Neural cell (in vitro differentiated cells): Measurements from ENCODE around the gene ABHD11. TPM values are rescaled to one million over a fixed set of nuclear protein-coding genes. Genes with fewer than 3 reads are reported as not detected.

ENCODE experiments used
- H2AFZ ChIP-seq: fragments of 200-600, 300-800 bp; sonication (generic), shearing (Covaris generic); 2 replicates; pipeline ENCODE4 v1.6.0; 2014; ENCODE audit warnings: low read depth, mild to moderate bottlenecking, antibody characterized with exemption, low read length, moderate library complexity
- H3F3A ChIP-seq: fragments of 200-600 bp; shearing (Covaris generic); 2 replicates; pipeline ENCODE4 v1.6.1; 2016; ENCODE audit warnings: mild to moderate bottlenecking, moderate library complexity, mixed read lengths, antibody characterized with exemption, low read length; ENCODE audit not compliant: insufficient read depth, poor library complexity, severe bottlenecking
- H3K27ac ChIP-seq: fragments of 200-600, 300-800 bp; sonication (generic), shearing (Covaris generic); 2 replicates; pipeline ENCODE4 v1.5.1; 2014; ENCODE audit warnings: mild to moderate bottlenecking, low read length, moderate library complexity
- H3K27me3 ChIP-seq: fragments of 300-800, 200-600 bp; sonication (generic), shearing (Covaris generic); 2 replicates; pipeline ENCODE4 v1.6.0; 2014; ENCODE audit warnings: mild to moderate bottlenecking, low read depth, low read length, moderate library complexity; ENCODE audit not compliant: insufficient read depth
- H3K36me3 ChIP-seq: fragments of 300-800, 200-600 bp; sonication (generic), shearing (Covaris generic); 2 replicates; pipeline ENCODE4 v1.5.1; 2014; ENCODE audit warnings: mild to moderate bottlenecking, antibody characterized with exemption, low read length, moderate library complexity; ENCODE audit not compliant: insufficient read depth
- H3K4me2 ChIP-seq: fragments of 300-800, 200-600 bp; sonication (generic), shearing (Covaris generic); 2 replicates; pipeline ENCODE4 v1.6.0; 2014; ENCODE audit warnings: mild to moderate bottlenecking, low read length
- H3K4me3 ChIP-seq: fragments of 300-800, 200-600 bp; sonication (generic), shearing (Covaris generic); 2 replicates; pipeline ENCODE4 v1.5.1; 2014; ENCODE audit warnings: mild to moderate bottlenecking, low read length, moderate library complexity
- H3K79me2 ChIP-seq: fragments of 200-600 bp; shearing (Covaris generic); replicated peaks from 2 replicates; pipeline ENCODE4 v1.6.0; 2014; ENCODE audit warnings: mild to moderate bottlenecking, low read length, moderate library complexity; ENCODE audit not compliant: insufficient read depth
- H3K9ac ChIP-seq: fragments of 300-800, 200-600 bp; sonication (generic), shearing (Covaris generic); 2 replicates; pipeline ENCODE4 v1.6.1; 2016; ENCODE audit warnings: mild to moderate bottlenecking, low read length, mixed read lengths
- H3K9me2 ChIP-seq: fragments of 200-600 bp; shearing (Covaris generic); 2 replicates; pipeline ENCODE4 v1.6.1; 2016; ENCODE audit warnings: mild to moderate bottlenecking, low read length, mixed read lengths; ENCODE audit not compliant: insufficient read depth
- H3K9me3 ChIP-seq: fragments of 200-600, 300-800 bp; sonication (generic), shearing (Covaris generic); 2 replicates; pipeline ENCODE4 v1.6.1; 2016; ENCODE audit warnings: mild to moderate bottlenecking, mixed run types, low read length, moderate library complexity, mixed read lengths
- H4K20me1 ChIP-seq: fragments of 200-600 bp; shearing (Covaris generic); 2 replicates; pipeline ENCODE4 v1.6.1; 2016; ENCODE audit warnings: mild to moderate bottlenecking, mixed run types; ENCODE audit not compliant: insufficient read depth
- EP300 ChIP-seq: fragments of 450-650 bp; conservative IDR thresholded peaks from 2 replicates; pipeline ENCODE4 v1.6.1; 2014; ENCODE audit warnings: antibody characterized with exemption, mild to moderate bottlenecking, moderate library complexity; ENCODE audit not compliant: poor library complexity, severe bottlenecking
- EZH2 ChIP-seq: fragments of 200-600, 300-800 bp; shearing (Covaris generic), sonication (generic); IDR thresholded peaks from 2 replicates; pipeline ENCODE4 v1.6.1; 2014; ENCODE audit warnings: antibody characterized with exemption, low read length, borderline replicate concordance, mild to moderate bottlenecking; ENCODE audit not compliant: insufficient read depth, poor library complexity, severe bottlenecking
- MXI1 ChIP-seq: fragments of 450-650 bp; conservative IDR thresholded peaks from 2 replicates; pipeline ENCODE4 v1.6.1; 2014; ENCODE audit warnings: antibody characterized with exemption, mild to moderate bottlenecking; ENCODE audit not compliant: poor library complexity, severe bottlenecking
- POLR2AphosphoS5 ChIP-seq: IDR thresholded peaks from 2 replicates; pipeline ENCODE4 v1.6.1; 2012
- RAD21 ChIP-seq: fragments of 450-650 bp; conservative IDR thresholded peaks from 2 replicates; pipeline ENCODE4 v1.6.1; 2014; ENCODE audit warnings: antibody characterized with exemption, mild to moderate bottlenecking, moderate library complexity
- REST ChIP-seq: IDR thresholded peaks from 2 replicates; pipeline ENCODE4 v1.6.1; 2012; ENCODE audit warnings: borderline replicate concordance
- SMC3 ChIP-seq: fragments of 450-650 bp; conservative IDR thresholded peaks from 2 replicates; pipeline ENCODE4 v1.6.1; 2014; ENCODE audit warnings: antibody characterized with exemption, mild to moderate bottlenecking, moderate library complexity; ENCODE audit not compliant: poor library complexity
- TAF1 ChIP-seq: IDR thresholded peaks from 2 replicates; pipeline ENCODE4 v1.6.1; 2012; ENCODE audit warnings: low read depth
- polyA plus RNA-seq: library from polyadenylated mRNA; depleted of rRNA; stranded (reverse); fragments of >200 nt; gene quantifications from 2 replicates; pipeline ENCODE4 v1.2.3, GENCODE V29; 2014
- TF ChIP-seq, protein P1 (sequence below): fragments of 450-650 bp; IDR thresholded peaks from 2 replicates; pipeline ENCODE4 v1.5.1; 2014; ENCODE audit warnings: antibody characterized with exemption, mild to moderate bottlenecking, moderate library complexity; ENCODE audit not compliant: poor library complexity, severe bottlenecking

The ABHD11 gene
- polyA plus RNA-seq, 1 donor from 2014 or later, result 26.0 TPM

DNA sequence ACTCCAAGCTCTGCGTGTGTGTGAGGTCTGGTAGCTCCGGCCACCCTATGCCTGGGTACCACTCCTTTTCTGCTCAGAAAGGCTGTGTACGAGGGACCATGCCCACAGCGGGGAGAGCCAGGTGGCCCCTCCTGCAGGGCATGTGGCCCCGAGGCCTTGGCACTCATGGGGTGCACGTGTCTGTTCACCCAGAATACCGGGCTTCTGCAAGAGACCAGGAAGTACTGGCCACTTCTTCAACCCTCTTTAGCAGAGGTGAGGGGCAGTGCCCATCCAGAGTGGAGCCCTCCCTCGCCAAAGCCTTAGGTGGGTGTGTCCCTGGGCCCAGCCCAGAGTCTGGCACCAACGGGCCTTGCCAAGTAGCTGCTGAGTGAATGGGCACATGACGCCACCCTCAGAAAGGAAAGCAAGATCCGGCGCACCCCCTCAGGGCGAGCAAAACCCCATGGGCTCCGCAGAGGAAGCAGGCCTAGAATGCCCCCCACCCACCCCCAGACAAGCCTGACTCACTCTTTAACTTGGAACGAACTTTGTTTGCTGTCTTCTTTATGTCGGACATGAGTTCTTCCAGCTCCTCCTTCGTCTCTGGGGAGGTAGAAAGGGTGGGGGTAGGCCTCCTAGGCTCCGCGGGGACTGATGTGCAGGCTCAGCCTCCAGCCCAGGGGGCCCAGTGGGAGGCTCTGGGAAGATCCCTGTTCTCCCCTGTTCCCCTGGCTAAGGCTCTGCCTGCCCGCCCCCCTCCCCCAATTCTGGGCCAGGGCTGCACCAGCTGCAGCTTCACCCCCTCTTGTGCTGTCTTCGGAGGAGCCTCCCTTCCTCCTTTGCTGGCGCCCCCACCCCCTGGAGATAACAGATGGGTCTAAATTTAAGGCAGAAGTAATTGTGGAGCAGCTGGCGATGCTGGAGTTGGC lies 33.7 kb downstream of the ABHD11 start:
- Histone ChIP-seq H3K9me3 (no peaks in the 10 kb centered on the region), H3K27me3 (no peaks in the 10 kb centered on the region), H3K27ac (no peak overlapping the region), H3K9me2 (no peaks in the 10 kb centered on the region), H3K4me3 (no peak overlapping the region), H3K36me3 (no peaks in the 10 kb centered on the region), H3K9ac (no peak overlapping the region), H3F3A (no peaks in the 10 kb centered on the region), H3K4me2 (no peak overlapping the region), H3K79me2 (no peaks in the 10 kb centered on the region), H4K20me1 (no peaks in the 10 kb centered on the region), H2AFZ (no peak overlapping the region)
- TF ChIP-seq SMC3 (no peak), POLR2AphosphoS5 (no peak), REST (no peak), EP300 (no peak), EZH2 (no peak), RAD21 (no peak), TAF1 (no peak), MXI1 (no peak)
- TF ChIP-seq, protein P1, sequence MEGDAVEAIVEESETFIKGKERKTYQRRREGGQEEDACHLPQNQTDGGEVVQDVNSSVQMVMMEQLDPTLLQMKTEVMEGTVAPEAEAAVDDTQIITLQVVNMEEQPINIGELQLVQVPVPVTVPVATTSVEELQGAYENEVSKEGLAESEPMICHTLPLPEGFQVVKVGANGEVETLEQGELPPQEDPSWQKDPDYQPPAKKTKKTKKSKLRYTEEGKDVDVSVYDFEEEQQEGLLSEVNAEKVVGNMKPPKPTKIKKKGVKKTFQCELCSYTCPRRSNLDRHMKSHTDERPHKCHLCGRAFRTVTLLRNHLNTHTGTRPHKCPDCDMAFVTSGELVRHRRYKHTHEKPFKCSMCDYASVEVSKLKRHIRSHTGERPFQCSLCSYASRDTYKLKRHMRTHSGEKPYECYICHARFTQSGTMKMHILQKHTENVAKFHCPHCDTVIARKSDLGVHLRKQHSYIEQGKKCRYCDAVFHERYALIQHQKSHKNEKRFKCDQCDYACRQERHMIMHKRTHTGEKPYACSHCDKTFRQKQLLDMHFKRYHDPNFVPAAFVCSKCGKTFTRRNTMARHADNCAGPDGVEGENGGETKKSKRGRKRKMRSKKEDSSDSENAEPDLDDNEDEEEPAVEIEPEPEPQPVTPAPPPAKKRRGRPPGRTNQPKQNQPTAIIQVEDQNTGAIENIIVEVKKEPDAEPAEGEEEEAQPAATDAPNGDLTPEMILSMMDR, result no peak

DNA sequence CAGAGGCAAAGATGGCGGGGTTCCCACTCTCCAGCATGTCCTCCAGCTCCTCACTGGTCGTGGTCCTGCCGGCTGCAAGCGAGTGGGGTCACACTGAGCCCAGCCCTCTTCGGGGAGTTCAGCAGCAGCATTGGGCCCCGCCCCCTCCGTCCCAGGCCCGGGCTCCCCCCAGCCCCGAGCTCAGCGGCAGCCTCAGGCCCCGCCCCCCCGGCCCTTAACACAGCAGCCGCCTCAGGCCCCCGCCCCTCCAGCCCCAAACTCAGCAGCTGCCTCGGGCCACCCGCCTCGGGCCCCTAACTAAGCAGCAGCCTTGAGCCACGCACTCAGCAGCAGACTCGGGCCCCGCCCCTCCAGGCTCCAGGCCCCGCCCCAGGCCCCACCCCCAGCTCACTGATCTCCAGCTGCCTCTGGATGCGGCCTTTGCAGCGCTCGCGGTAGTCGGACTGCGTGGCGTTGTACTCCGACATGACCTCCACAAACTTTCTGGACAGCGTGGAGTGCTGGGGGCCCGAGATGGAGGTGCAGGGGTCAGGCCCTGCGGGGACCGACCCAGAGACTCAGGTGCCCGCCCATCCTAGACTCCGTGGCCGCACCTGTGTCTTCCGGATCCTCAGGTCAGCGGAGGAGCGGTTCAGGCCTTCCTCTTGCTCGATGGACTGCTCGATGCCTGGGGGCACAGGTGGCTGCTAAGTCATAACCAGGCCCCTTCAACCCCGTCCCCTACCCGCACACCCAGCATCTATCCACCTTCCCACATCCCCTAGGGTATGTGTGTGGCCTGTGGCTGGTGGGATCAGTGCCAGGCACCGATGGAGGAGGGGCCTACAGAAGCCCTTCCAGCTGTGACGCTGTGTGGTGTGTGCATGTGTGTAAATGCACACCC lies 34.6 kb downstream of the ABHD11 start:
- H3K27ac ChIP-seq, result no peak overlapping the region
- no peak overlapping the region for H3K4me3 ChIP-seq
- H3K9me2 ChIP-seq, result no peaks in the 10 kb centered on the region
- H2AFZ ChIP-seq, result no peak overlapping the region
- no peak overlapping the region for H3K4me2 ChIP-seq
- no peaks in the 10 kb centered on the region for H3K27me3 ChIP-seq
- TF ChIP-seq POLR2AphosphoS5 (no peak), REST (no peak), EP300 (no peak), SMC3 (no peak), RAD21 (no peak), TAF1 (no peak), EZH2 (no peak), MXI1 (no peak)
- TF ChIP-seq, protein P1, result no peak
- no peaks in the 10 kb centered on the region for H3F3A ChIP-seq
- no peaks in the 10 kb centered on the region for H3K79me2 ChIP-seq
- no peaks in the 10 kb centered on the region for H3K36me3 ChIP-seq
- H3K9ac ChIP-seq, result no peak overlapping the region
- no peaks in the 10 kb centered on the region for H4K20me1 ChIP-seq
- H3K9me3 ChIP-seq, result no peaks in the 10 kb centered on the region
